Effector memory CD4-positive, alpha-beta T cell (primary cell): Measurements from ENCODE around the gene TRAPPC11.

Source experiments
- DNase-seq, 3 donors: peaks; one replicate each; pipeline ENCODE4 v3.0.0-alpha.2; 2020
- H3K27ac ChIP-seq: 2 replicates; pipeline ENCODE4 v1.7.0; 2013; ENCODE audit warnings: mild to moderate bottlenecking, low read length, moderate library complexity; ENCODE audit not compliant: insufficient read depth, poor library complexity, severe bottlenecking
- H3K27me3 ChIP-seq: replicated peaks from 2 replicates; pipeline ENCODE4 v1.7.0; 2013; ENCODE audit warnings: mild to moderate bottlenecking, low read length; ENCODE audit not compliant: insufficient read depth, control insufficient read depth, poor library complexity, severe bottlenecking
- H3K36me3 ChIP-seq: 2 replicates; pipeline ENCODE4 v1.7.0; 2013; ENCODE audit warnings: mild to moderate bottlenecking, low read length, moderate library complexity; ENCODE audit not compliant: control insufficient read depth, insufficient read depth
- H3K4me1 ChIP-seq: 2 replicates; pipeline ENCODE4 v1.7.0; 2013; ENCODE audit warnings: low read length, mild to moderate bottlenecking; ENCODE audit not compliant: control insufficient read depth, insufficient read depth, poor library complexity, severe bottlenecking
- H3K4me3 ChIP-seq: 2 replicates; pipeline ENCODE4 v1.7.0; 2013; ENCODE audit warnings: low read length, low read depth, mild to moderate bottlenecking; ENCODE audit not compliant: insufficient read depth, poor library complexity, severe bottlenecking
- H3K9me3 ChIP-seq: 2 replicates; pipeline ENCODE4 v1.7.0; 2013; ENCODE audit warnings: mild to moderate bottlenecking, low read length, moderate library complexity; ENCODE audit not compliant: control insufficient read depth

The TRAPPC11 gene

GRCh38 chr4:183747931-183748670 lies 89.0 kb downstream of the TRAPPC11 start:
- Histone ChIP-seq H3K4me1 (no peaks in the 10 kb centered on the region), H3K27me3 (no peaks in the 10 kb centered on the region), H3K9me3 (no peaks in the 10 kb centered on the region), H3K4me3 (no peak overlapping the region), H3K36me3 (no peaks in the 10 kb centered on the region), H3K27ac (no peak overlapping the region)
- DNase-seq = no peak

GRCh38 chr4:183751106-183751505 lies 92.0 kb downstream of the TRAPPC11 start:
- no peaks in the 10 kb centered on the region for H3K9me3 ChIP-seq
- DNase-seq = no peak
- no peaks in the 10 kb centered on the region for H3K27me3 ChIP-seq
- no peak overlapping the region for H3K4me3 ChIP-seq
- H3K27ac ChIP-seq = no peak overlapping the region
- H3K36me3 ChIP-seq = no peaks in the 10 kb centered on the region
- no peaks in the 10 kb centered on the region for H3K4me1 ChIP-seq

- Histone ChIP-seq H3K27me3 (no peaks in the 10 kb centered on the region), H3K4me1 (no peaks in the 10 kb centered on the region), H3K27ac (no peak overlapping the region), H3K4me3 (no peak overlapping the region), H3K9me3 (no peaks in the 10 kb centered on the region), H3K36me3 (no peaks in the 10 kb centered on the region)
- DNase-seq = no peak
Measured at GRCh38 chr4:183755596-183755995, 96.5 kb downstream of the TRAPPC11 start.

GRCh38 chr4:183757060-183757459 lies 98.0 kb downstream of the TRAPPC11 start:
- no peaks in the 10 kb centered on the region for H3K36me3 ChIP-seq
- no peaks in the 10 kb centered on the region for H3K4me1 ChIP-seq
- DNase-seq = no peak
- no peak overlapping the region for H3K27ac ChIP-seq
- H3K4me3 ChIP-seq = no peak overlapping the region
- no peaks in the 10 kb centered on the region for H3K27me3 ChIP-seq
- H3K9me3 ChIP-seq = no peaks in the 10 kb centered on the region

- no peak for DNase-seq
- Histone ChIP-seq H3K4me3 (no peak overlapping the region), H3K36me3 (no peaks in the 10 kb centered on the region), H3K27ac (no peak overlapping the region), H3K27me3 (no peaks in the 10 kb centered on the region), H3K4me1 (no peaks in the 10 kb centered on the region), H3K9me3 (no peaks in the 10 kb centered on the region)
Measured at GRCh38 chr4:183758061-183758757, 99.1 kb downstream of the TRAPPC11 start.

- H3K27me3 ChIP-seq = no peaks in the 10 kb centered on the region
- no peaks in the 10 kb centered on the region for H3K36me3 ChIP-seq
- H3K9me3 ChIP-seq = no peaks in the 10 kb centered on the region
- no peak for DNase-seq
- no peak overlapping the region for H3K27ac ChIP-seq
- no peaks in the 10 kb centered on the region for H3K4me1 ChIP-seq
- no peak overlapping the region for H3K4me3 ChIP-seq
Measured at GRCh38 chr4:183758758-183759447, 99.8 kb downstream of the TRAPPC11 start.

- Histone ChIP-seq H3K4me1 (no peaks in the 10 kb centered on the region), H3K9me3 (no peaks in the 10 kb centered on the region), H3K4me3 (no peak overlapping the region), H3K27me3 (peaks cover 6% of the 10 kb centered on the region), H3K27ac (no peak overlapping the region), H3K36me3 (no peaks in the 10 kb centered on the region)
- DNase-seq = no peak
Measured at GRCh38 chr4:183760326-183760725, 101.2 kb downstream of the TRAPPC11 start.
